Activated T-cell treated with anti-CD3 and anti-CD28 coated beads for 1 hour (primary cell): ENCODE results near the gene PSME2.
A peak's percentile ranks its signal among the peaks of the same experiment; 100 is the strongest.

Experiments used
- DNase-seq: peaks from one replicate; pipeline ENCODE4 v3.0.0-alpha.2; 2020; ENCODE audit warnings: low read depth

Gene PSME2

GRCh38 chr14:24093901-24094840, 52.2 kb downstream of the PSME2 start, which contains the start of gene PCK2:
Gene PCK2, plus strand, starts transcription at chr14:24094311. Its CDS starts 95 bp downstream, at chr14:24094406.
- DNase-seq = peak; percentile 69
